HG02840 (cell line): ENCODE measurements around the gene EXOC3L4.
"Not testable (repeated sequence)": the region's sequence is repeated elsewhere in the genome, so short reads cannot be mapped to it uniquely, and the experiment has no call there.

Experiments used
- ATAC-seq: cut with Tn5 transposase; IDR thresholded peaks from one replicate; pipeline ENCODE4 v1.9.1; 2021; ENCODE audit warnings: mild to moderate bottlenecking, moderate library complexity, moderate number of reproducible peaks; ENCODE audit not compliant: unreplicated experiment, low FRiP score

EXOC3L4 gene

GRCh38 chr14:103094406-103095209 is at the start of gene EXOC3L4:
Gene EXOC3L4, plus strand, starts transcription at chr14:103094725. Its CDS starts 5,495 bp downstream, at chr14:103100220.
- no peak for ATAC-seq

GRCh38 chr14:103045371-103045869 is 49.1 kb upstream of the EXOC3L4 start:
- ATAC-seq = no peak

GRCh38 chr14:103047453-103047852 is 47.1 kb upstream of the EXOC3L4 start:
- ATAC-seq = not testable (repeated sequence)

- no peak for ATAC-seq
These were observed 43.6 kb upstream of the EXOC3L4 start for GRCh38 chr14:103050935-103051334.

DNA sequence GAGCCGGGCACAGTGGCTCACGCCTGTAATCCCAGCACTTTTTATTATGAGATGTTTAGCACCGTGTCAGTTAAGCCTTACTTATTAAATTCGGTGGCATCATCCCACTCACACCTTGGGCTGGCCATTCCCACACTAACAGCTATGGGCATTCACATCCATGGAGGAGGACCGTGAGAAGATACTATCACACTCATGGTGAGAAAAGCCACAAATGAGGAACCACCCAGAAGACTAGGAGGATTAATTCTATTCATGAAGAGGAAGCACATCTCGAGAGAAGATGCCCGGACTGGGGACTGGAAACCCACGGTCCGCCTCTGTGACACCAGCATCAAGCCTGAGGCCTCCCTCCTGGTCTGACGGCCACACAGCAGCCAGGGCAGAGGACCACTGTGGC is 42.1 kb upstream of the EXOC3L4 start:
- no peak for ATAC-seq

DNA sequence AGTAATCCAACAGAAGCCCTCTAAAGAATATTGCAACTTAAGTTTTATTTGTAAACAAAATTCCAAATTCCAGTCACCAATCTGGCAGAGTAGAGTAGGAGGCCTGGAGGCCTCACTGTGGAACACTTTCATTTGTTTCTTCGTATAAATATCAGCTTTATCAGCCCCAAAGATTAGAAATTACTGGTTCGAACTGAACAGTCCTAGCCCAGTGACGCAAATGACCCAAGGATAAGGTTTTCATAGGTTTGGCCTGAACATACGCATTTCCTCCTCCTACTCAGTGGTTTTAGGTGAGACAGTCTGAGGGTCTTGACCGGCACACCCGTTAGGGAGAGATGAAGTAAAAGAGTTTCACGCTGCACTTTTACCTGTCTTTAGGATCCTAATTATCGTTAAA is 38.8 kb upstream of the EXOC3L4 start:
- no peak for ATAC-seq

DNA sequence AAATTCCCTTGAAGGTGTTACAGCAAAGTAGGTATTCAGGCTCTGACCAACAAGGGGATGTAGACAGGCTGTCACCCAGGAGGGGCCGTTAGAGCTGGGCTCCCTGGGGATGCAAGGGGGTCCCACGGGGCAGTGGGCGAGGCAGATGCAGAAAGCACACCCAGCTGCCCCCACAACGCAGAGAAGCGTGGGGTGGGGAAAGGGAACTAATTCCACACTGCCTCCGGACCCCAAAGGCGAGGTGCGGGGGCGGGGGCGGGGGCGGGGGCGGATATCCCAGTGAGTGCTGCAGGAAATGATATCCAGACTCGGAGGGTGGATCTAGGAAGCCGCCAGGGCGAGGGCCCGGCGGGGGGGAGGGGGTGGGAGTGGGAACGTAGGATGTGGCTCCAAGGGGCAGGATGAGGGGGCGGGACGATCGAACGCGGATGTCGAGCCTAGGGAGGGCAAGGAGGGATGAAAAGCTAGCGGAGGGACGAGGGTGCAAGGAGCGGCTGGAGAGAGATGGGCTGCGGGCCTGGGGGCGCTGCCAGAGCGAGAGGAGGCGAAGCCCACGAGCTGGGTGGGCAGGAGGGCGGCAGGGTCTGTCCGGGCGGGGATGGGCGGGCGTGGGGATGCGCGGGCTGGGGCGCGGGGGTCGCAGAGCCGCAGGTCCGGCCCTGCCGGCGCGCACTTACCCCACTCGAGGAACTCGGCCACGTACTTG is 38.0 kb upstream of the EXOC3L4 start:
- peak; percentile 19 for ATAC-seq

GRCh38 chr14:103057028-103057371 is 37.5 kb upstream of the EXOC3L4 start:
- ATAC-seq = no peak

- ATAC-seq = peak; percentile 71
These were observed 37.0 kb upstream of the EXOC3L4 start, which contains the start of gene CDC42BPB for GRCh38 chr14:103057372-103058163. Gene CDC42BPB, minus strand, starts transcription at chr14:103057549. Its CDS starts 376 bp downstream, at chr14:103057173.

GRCh38 chr14:103058164-103059055 is 36.1 kb upstream of the EXOC3L4 start:
- ATAC-seq = no peak

DNA sequence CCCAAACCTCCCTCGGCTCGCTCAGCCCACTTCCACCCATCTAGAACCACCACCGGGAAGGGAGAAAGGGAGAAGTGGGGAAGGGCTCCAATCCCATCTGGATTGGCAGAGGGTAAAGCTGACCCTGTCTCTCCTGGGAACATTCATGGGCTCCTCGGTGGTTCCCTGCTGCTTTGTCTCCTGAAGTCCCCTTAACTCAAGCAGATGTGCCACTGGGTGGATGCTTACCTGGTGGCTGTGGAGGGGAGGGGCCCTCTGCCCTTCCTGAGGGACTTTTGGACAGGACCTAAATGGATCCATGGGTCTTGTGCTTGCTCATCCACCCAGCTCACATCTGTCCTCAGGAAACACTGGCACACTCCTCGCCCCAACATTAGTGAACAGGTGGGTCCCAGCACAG is 35.0 kb upstream of the EXOC3L4 start:
- ATAC-seq = no peak

DNA sequence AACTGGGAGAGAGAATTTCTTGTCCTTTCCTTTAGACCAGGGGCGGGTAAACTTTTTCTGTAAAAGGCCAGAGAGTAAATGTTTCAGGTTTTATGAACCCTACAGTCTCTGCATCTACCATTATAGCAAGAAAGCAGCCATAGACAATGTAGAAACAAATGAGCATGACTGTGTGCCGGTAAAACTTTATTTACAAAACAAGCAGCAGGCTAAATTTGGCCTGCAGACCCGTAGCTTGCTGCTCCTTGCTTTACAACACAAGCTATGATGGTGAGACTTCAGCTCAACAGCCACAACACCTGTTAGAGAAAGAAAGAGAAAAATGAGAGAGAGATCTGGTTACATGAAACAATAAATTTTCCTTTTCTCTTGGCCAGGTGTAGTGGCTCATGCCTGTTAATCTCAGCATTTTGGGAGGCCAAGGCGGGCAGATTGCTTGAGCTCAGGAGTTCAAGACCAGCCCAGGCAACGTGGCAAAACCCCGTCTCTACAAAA is 33.0 kb upstream of the EXOC3L4 start:
- ATAC-seq = no peak

GRCh38 chr14:103064436-103064835 is 30.1 kb upstream of the EXOC3L4 start:
- no peak for ATAC-seq

DNA sequence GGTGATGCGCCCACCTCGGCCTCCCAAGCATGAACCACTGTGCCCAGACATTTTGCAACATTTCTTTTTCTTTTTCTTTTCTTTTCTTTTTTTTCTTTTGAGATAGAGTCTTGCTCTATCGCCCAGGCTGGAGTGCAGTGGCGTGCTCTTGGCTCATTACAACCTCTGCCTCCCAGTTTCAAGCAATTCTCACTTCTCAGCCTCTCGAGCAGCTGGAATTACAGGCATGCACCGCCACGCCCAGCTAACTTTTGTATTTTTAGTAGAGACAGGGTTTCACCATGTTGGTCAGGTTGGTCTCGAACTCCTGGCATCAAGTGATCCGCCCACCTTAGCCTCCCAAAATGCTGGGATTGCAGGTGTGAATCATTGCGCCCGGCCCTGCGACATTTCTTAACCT is 29.5 kb upstream of the EXOC3L4 start:
- ATAC-seq = no peak

- ATAC-seq = no peak
These were observed 28.7 kb upstream of the EXOC3L4 start for GRCh38 chr14:103065861-103066260.

GRCh38 chr14:103066399-103066798 is 28.1 kb upstream of the EXOC3L4 start:
- no peak for ATAC-seq

GRCh38 chr14:103067231-103067954 is 27.1 kb upstream of the EXOC3L4 start:
- ATAC-seq = no peak

GRCh38 chr14:103068351-103069073 is 26.0 kb upstream of the EXOC3L4 start:
- no peak for ATAC-seq
